K562 (cell line): ENCODE measurements around the gene SLC38A8. TPM values are rescaled to one million over a fixed set of nuclear protein-coding genes. Genes with fewer than 3 reads are reported as not detected.

Experiments used
- CBX1 ChIP-seq: sonication (generic); IDR thresholded peaks from 2 replicates; pipeline ENCODE4 v1.6.1; 2016; ENCODE audit warnings: antibody characterized with exemption, low read depth, mild to moderate bottlenecking
- ESRRA ChIP-seq: fragments of 450-650 bp; IDR thresholded peaks from 2 replicates; pipeline ENCODE4 v1.6.1; 2014; ENCODE audit warnings: low read depth, mild to moderate bottlenecking, moderate library complexity, borderline replicate concordance
- ETV1 ChIP-seq: fragments of 450-650 bp; conservative IDR thresholded peaks from 2 replicates; pipeline ENCODE4 v1.6.1; 2016; ENCODE audit warnings: missing genetic modification characterization, control low read depth, low read depth, missing compliant biosample characterization
- GTF2F1 ChIP-seq: IDR thresholded peaks from 2 replicates; pipeline ENCODE4 v1.6.1; 2011; ENCODE audit warnings: low read depth, low read length, improper control_type of control experiment
- MAZ ChIP-seq, 2 experiments: fragments of 450-650 bp in 1 of 2; sonication (generic) in 1 of 2; formaldehyde crosslinking; IDR thresholded peaks in 1 of 2; conservative IDR thresholded peaks in 1 of 2; 2 replicates each; pipeline versions ENCODE4 v1.4.0 to v1.5.0; 2020; ENCODE audit warnings: mild to moderate bottlenecking in 1 of 2, missing genetic modification reagents in 1 of 2
- RAD21 ChIP-seq, 2 experiments: fragments of 250-450 bp in 1 of 2; fragments of 450-650 bp in 1 of 2; sonication (Bioruptor Pico) in 1 of 2; formaldehyde crosslinking in 1 of 2; IDR thresholded peaks in 1 of 2; conservative IDR thresholded peaks in 1 of 2; 2 replicates each; pipeline versions ENCODE4 v1.4.0 to v1.8.0; 2020 to 2022; ENCODE audit warnings: mild to moderate bottlenecking in 2 of 2, moderate library complexity in 1 of 2
- TSC22D4 ChIP-seq: fragments of 450-650 bp; IDR thresholded peaks from 2 replicates; pipeline ENCODE4 v1.6.1; 2016; ENCODE audit warnings: missing genetic modification characterization, missing biosample characterization, control low read depth
- ZNF143 ChIP-seq: sonication (generic); formaldehyde crosslinking; IDR thresholded peaks from 2 replicates; pipeline ENCODE4 v1.9.0; 2022; ENCODE audit warnings: mild to moderate bottlenecking, missing genetic modification reagents
- ZNF146 ChIP-seq: IDR thresholded peaks from one replicate; pipeline ENCODE4 v1.6.1; 2018; ENCODE audit warnings: missing compliant biosample characterization; ENCODE audit not compliant: unreplicated experiment
- ZNF24 ChIP-seq: fragments of 450-650 bp; IDR thresholded peaks from 2 replicates; pipeline ENCODE4 v1.6.1; 2016
- polyA plus RNA-seq, 8 experiments: library from polyadenylated mRNA; depleted of rRNA in 4 of 8; stranded (reverse) in 5 of 8; unstranded in 3 of 8; fragments of >200 nt; fragmentation: Nextera tagmentation in 2 of 8; fragmentation: Illumina TruSeq in 1 of 8; extraction: Ambion mirVana in 2 of 8; extraction: Trizol in 1 of 8; gene quantifications; 2 replicates each; pipeline versions ENCODE4 v1.2.1 to v1.2.3, GENCODE V29; 2011 to 2014; ENCODE audit warnings: inconsistent platforms in 1 of 8, missing spikeins in 1 of 8
- total RNA-seq, 7 experiments: library from RNA; depleted of rRNA in 6 of 7; stranded (reverse); fragments of >200 nt in 6 of 7; fragmentation: Illumina TruSeq in 2 of 7; extraction: Trizol in 2 of 7; gene quantifications; 2 replicates each; pipeline versions ENCODE4 v1.2.1 to v1.2.3, GENCODE V29; 2011 to 2021; ENCODE audit warnings: low replicate concordance in 1 of 7
- TF ChIP-seq, protein P1 (sequence below), 2 experiments: fragments of 450-650 bp; formaldehyde crosslinking in 1 of 2; IDR thresholded peaks; 2 replicates each; pipeline versions ENCODE4 v1.4.0 to v1.6.1; 2014 to 2020; ENCODE audit warnings: mild to moderate bottlenecking in 2 of 2, borderline replicate concordance in 1 of 2, low read depth in 1 of 2
- TF ChIP-seq, protein P2 (sequence below): sonication (generic); formaldehyde crosslinking; IDR thresholded peaks from 2 replicates; pipeline ENCODE4 v1.8.0; 2022; ENCODE audit warnings: mild to moderate bottlenecking, missing genetic modification reagents

Gene SLC38A8
- total and polyA plus RNA-seq, 9 of the 15 experiments (the other 6 are each of a cell fraction or from before 2014, with no cell fraction given) = 0.28 TPM; not detected in 8

DNA sequence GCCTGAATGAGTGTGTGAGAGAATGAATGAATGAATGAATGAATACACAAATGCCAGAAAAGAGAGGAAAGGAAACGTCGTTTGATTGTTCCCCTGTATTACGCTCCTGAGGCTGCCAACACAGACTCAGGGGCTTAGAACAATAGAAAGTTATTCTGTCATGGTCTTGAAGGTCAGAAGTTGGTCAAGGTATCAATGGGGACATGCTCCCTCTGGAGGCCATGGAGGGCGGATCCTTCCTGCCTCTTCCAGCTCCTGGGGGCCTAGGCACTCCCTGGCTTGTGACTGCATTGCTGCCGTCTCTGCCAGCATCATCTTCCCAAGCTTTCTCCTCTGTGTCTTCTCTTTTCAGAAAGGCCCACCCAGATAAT is 1.5 kb upstream of the SLC38A8 start (continued):
- peak in 1 of 2 experiments; percentile 45; a peak in 1 of 4 replicates for TF ChIP-seq MAZ (CRISPR knock-in tag; conservative IDR thresholded peaks at IDR 0.05 in 1 of 2, IDR thresholded peaks at IDR 0.05 in 1 of 2)
- TF ChIP-seq, protein P1, sequence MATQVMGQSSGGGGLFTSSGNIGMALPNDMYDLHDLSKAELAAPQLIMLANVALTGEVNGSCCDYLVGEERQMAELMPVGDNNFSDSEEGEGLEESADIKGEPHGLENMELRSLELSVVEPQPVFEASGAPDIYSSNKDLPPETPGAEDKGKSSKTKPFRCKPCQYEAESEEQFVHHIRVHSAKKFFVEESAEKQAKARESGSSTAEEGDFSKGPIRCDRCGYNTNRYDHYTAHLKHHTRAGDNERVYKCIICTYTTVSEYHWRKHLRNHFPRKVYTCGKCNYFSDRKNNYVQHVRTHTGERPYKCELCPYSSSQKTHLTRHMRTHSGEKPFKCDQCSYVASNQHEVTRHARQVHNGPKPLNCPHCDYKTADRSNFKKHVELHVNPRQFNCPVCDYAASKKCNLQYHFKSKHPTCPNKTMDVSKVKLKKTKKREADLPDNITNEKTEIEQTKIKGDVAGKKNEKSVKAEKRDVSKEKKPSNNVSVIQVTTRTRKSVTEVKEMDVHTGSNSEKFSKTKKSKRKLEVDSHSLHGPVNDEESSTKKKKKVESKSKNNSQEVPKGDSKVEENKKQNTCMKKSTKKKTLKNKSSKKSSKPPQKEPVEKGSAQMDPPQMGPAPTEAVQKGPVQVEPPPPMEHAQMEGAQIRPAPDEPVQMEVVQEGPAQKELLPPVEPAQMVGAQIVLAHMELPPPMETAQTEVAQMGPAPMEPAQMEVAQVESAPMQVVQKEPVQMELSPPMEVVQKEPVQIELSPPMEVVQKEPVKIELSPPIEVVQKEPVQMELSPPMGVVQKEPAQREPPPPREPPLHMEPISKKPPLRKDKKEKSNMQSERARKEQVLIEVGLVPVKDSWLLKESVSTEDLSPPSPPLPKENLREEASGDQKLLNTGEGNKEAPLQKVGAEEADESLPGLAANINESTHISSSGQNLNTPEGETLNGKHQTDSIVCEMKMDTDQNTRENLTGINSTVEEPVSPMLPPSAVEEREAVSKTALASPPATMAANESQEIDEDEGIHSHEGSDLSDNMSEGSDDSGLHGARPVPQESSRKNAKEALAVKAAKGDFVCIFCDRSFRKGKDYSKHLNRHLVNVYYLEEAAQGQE (IDR thresholded peaks at IDR 0.05; ENCODE audit: borderline replicate concordance) = peak; percentile 62; the same call in 1 of the 2 replicates
- TF ChIP-seq, protein P1 (CRISPR knock-in tag; IDR thresholded peaks at IDR 0.05; ENCODE audit: low read depth) = no peak
- 0 out of 2 replicates have a peak, but pooled peaks have one; percentile 14 for TF ChIP-seq ETV1
- peak; percentile 98 for TF ChIP-seq ZNF24
- no peak for TF ChIP-seq TSC22D4 (tag)
- peak; percentile 11 to 71 for TF ChIP-seq RAD21 (CRISPR knock-in tag; conservative IDR thresholded peaks at IDR 0.05 in 1 of 2, IDR thresholded peaks at IDR 0.05 in 1 of 2)
- TF ChIP-seq, protein P2, sequence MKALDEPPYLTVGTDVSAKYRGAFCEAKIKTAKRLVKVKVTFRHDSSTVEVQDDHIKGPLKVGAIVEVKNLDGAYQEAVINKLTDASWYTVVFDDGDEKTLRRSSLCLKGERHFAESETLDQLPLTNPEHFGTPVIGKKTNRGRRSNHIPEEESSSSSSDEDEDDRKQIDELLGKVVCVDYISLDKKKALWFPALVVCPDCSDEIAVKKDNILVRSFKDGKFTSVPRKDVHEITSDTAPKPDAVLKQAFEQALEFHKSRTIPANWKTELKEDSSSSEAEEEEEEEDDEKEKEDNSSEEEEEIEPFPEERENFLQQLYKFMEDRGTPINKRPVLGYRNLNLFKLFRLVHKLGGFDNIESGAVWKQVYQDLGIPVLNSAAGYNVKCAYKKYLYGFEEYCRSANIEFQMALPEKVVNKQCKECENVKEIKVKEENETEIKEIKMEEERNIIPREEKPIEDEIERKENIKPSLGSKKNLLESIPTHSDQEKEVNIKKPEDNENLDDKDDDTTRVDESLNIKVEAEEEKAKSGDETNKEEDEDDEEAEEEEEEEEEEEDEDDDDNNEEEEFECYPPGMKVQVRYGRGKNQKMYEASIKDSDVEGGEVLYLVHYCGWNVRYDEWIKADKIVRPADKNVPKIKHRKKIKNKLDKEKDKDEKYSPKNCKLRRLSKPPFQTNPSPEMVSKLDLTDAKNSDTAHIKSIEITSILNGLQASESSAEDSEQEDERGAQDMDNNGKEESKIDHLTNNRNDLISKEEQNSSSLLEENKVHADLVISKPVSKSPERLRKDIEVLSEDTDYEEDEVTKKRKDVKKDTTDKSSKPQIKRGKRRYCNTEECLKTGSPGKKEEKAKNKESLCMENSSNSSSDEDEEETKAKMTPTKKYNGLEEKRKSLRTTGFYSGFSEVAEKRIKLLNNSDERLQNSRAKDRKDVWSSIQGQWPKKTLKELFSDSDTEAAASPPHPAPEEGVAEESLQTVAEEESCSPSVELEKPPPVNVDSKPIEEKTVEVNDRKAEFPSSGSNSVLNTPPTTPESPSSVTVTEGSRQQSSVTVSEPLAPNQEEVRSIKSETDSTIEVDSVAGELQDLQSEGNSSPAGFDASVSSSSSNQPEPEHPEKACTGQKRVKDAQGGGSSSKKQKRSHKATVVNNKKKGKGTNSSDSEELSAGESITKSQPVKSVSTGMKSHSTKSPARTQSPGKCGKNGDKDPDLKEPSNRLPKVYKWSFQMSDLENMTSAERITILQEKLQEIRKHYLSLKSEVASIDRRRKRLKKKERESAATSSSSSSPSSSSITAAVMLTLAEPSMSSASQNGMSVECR (CRISPR knock-in tag) = 0 out of 2 replicates have a peak, but pooled peaks have one; percentile 10
- TF ChIP-seq ZNF143 (CRISPR knock-in tag) = 0 out of 2 replicates have a peak, but pooled peaks have one; percentile 11
- no peak for TF ChIP-seq CBX1
- no peak for TF ChIP-seq ZNF146 (CRISPR knock-in tag)
- TF ChIP-seq ESRRA = peak; percentile 84
- TF ChIP-seq GTF2F1 = no peak
- TF ChIP-seq, all 486 proteins: peak for 12
